GM23338 (cell line): ENCODE measurements around the gene SFXN5.

Source experiments
- CREB1 ChIP-seq: fragments of 250-450 bp; sonication (Bioruptor Pico); IDR thresholded peaks from 2 replicates; pipeline ENCODE4 v1.5.0; 2020; ENCODE audit warnings: low read depth, mild to moderate bottlenecking, moderate library complexity
- CTCF ChIP-seq, 2 experiments: fragments of 200-600 bp in 1 of 2; sonication (generic) in 1 of 2; conservative IDR thresholded peaks; 2 replicates each; pipeline versions ENCODE4 v1.5.1 to v1.6.1; 2016 to 2017; ENCODE audit warnings: antibody characterized with exemption in 2 of 2, low read depth in 2 of 2, mild to moderate bottlenecking in 2 of 2, moderate library complexity in 1 of 2
- ETS1 ChIP-seq: IDR thresholded peaks from 2 replicates; pipeline ENCODE4 v1.6.1; 2016; ENCODE audit warnings: antibody characterized with exemption
- EZH2 ChIP-seq: fragments of 200-600 bp; sonication (generic); IDR thresholded peaks from one replicate; pipeline ENCODE4 v1.8.0; 2017; ENCODE audit warnings: antibody characterized with exemption, mild to moderate bottlenecking, low read depth; ENCODE audit not compliant: unreplicated experiment
- EZH2phosphoT487 ChIP-seq: fragments of 200-600 bp; sonication (generic); IDR thresholded peaks from one replicate; pipeline ENCODE4 v1.8.1; 2018; ENCODE audit warnings: antibody characterized with exemption; ENCODE audit not compliant: unreplicated experiment
- JUNB ChIP-seq: IDR thresholded peaks from one replicate; pipeline ENCODE4 v1.6.1; 2016; ENCODE audit warnings: antibody characterized with exemption; ENCODE audit not compliant: unreplicated experiment
- NANOG ChIP-seq: IDR thresholded peaks from 2 replicates; pipeline ENCODE4 v1.6.1; 2016; ENCODE audit warnings: antibody characterized with exemption, borderline replicate concordance
- POLR2AphosphoS5 ChIP-seq: IDR thresholded peaks from 2 replicates; pipeline ENCODE4 v1.6.1; 2016; ENCODE audit warnings: antibody characterized with exemption, low read depth
- REST ChIP-seq: IDR thresholded peaks from one replicate; pipeline ENCODE4 v1.6.1; 2018; ENCODE audit warnings: antibody characterized with exemption; ENCODE audit not compliant: unreplicated experiment
- STAT1 ChIP-seq: IDR thresholded peaks from one replicate; pipeline ENCODE4 v1.6.1; 2016; ENCODE audit warnings: antibody characterized with exemption; ENCODE audit not compliant: unreplicated experiment
- ZNF114 ChIP-seq: fragments of 250-450 bp; sonication (Bioruptor Pico); IDR thresholded peaks from 2 replicates; pipeline ENCODE4 v1.5.0; 2020; ENCODE audit warnings: mild to moderate bottlenecking, moderate library complexity
- ZNF331 ChIP-seq: fragments of 250-450 bp; sonication (Bioruptor Pico); IDR thresholded peaks from 2 replicates; pipeline ENCODE4 v1.5.0; 2020; ENCODE audit warnings: low read depth, mild to moderate bottlenecking, moderate library complexity
- ZNF462 ChIP-seq: fragments of 250-450 bp; sonication (Bioruptor Pico); IDR thresholded peaks from 2 replicates; pipeline ENCODE4 v1.5.0; 2020; ENCODE audit warnings: mild to moderate bottlenecking, moderate library complexity

GRCh38 chr2:72900191-72900825 is 171.2 kb downstream of the SFXN5 start:
- no peak for TF ChIP-seq CTCF (conservative IDR thresholded peaks at IDR 0.05; ENCODE audit: low read depth in 2 of 2)
- TF ChIP-seq REST = no peak
- TF ChIP-seq POLR2AphosphoS5 = no peak
- no peak for TF ChIP-seq CREB1
- TF ChIP-seq EZH2 = no peak
- TF ChIP-seq STAT1 = no peak
- TF ChIP-seq ZNF331 = no peak
- TF ChIP-seq ZNF114 = no peak
- TF ChIP-seq ETS1 = no peak
- no peak for TF ChIP-seq JUNB
- TF ChIP-seq EZH2phosphoT487 = no peak
- no peak for TF ChIP-seq NANOG
- TF ChIP-seq ZNF462 = no peak
